Dendritic cell treated with granulocyte-macrophage colony-stimulating factor and Interleukin-4, amounts not matched to agents 40 ng/mL and 50 ng/mL, for 4 days (primary cell): ENCODE data around the gene CALN1.

Source experiments
- H3K27ac Mint-ChIP-seq: one replicate; pipeline ENCODE4 v1.8.0; 2022; ENCODE audit warnings: mild to moderate bottlenecking, mixed read lengths
- H3K27me3 Mint-ChIP-seq: one replicate; pipeline ENCODE4 v1.8.0; 2022; ENCODE audit warnings: mild to moderate bottlenecking, mixed read lengths
- H3K36me3 Mint-ChIP-seq: one replicate; pipeline ENCODE4 v1.8.0; 2022; ENCODE audit warnings: low read depth, mixed read lengths
- H3K4me1 Mint-ChIP-seq: one replicate; pipeline ENCODE4 v1.8.0; 2022; ENCODE audit warnings: low read depth, mixed read lengths
- H3K4me3 Mint-ChIP-seq: one replicate; pipeline ENCODE4 v1.8.0; 2022; ENCODE audit warnings: mild to moderate bottlenecking, moderate library complexity, mixed read lengths
- H3K9me3 Mint-ChIP-seq: one replicate; pipeline ENCODE4 v1.8.0; 2022; ENCODE audit warnings: mixed read lengths
- intact Hi-C: fragments of 100-400 bp; cut with micrococcal nuclease; formaldehyde crosslinking; loops from one replicate; pipeline ENCODE4 v1.15.0; 2022

CALN1 gene

GRCh38 chr7:72153132-72153512, 259.0 kb downstream of the CALN1 start:
- intact Hi-C loops = no loop called here
- H3K9me3 Mint-ChIP-seq = no peaks in the 10 kb centered on the region
- H3K27me3 Mint-ChIP-seq = no peaks in the 10 kb centered on the region
- no peak overlapping the region for H3K4me3 Mint-ChIP-seq
- no peak overlapping the region for H3K27ac Mint-ChIP-seq
- H3K4me1 Mint-ChIP-seq = no peaks in the 10 kb centered on the region
- no peaks in the 10 kb centered on the region for H3K36me3 Mint-ChIP-seq

GRCh38 chr7:72152161-72153131, 259.7 kb downstream of the CALN1 start:
- Mint-ChIP-seq H3K27ac (no peak overlapping the region), H3K9me3 (no peaks in the 10 kb centered on the region), H3K4me3 (no peak overlapping the region), H3K4me1 (no peaks in the 10 kb centered on the region), H3K36me3 (no peaks in the 10 kb centered on the region), H3K27me3 (no peaks in the 10 kb centered on the region)
- intact Hi-C loops = no loop called here

- H3K4me3 Mint-ChIP-seq = no peak overlapping the region
- H3K27ac Mint-ChIP-seq = no peak overlapping the region
- no peaks in the 10 kb centered on the region for H3K27me3 Mint-ChIP-seq
- H3K36me3 Mint-ChIP-seq = no peaks in the 10 kb centered on the region
- no peaks in the 10 kb centered on the region for H3K4me1 Mint-ChIP-seq
- intact Hi-C loops = no loop called here
- peaks cover 60% of the 10 kb centered on the region for H3K9me3 Mint-ChIP-seq
These were observed 271.6 kb downstream of the CALN1 start for GRCh38 chr7:72140566-72140965.

GRCh38 chr7:72127136-72127535, 285.0 kb downstream of the CALN1 start:
- Mint-ChIP-seq H3K9me3 (peaks cover 33% of the 10 kb centered on the region), H3K27me3 (no peaks in the 10 kb centered on the region), H3K4me3 (no peak overlapping the region), H3K36me3 (no peaks in the 10 kb centered on the region), H3K4me1 (no peaks in the 10 kb centered on the region), H3K27ac (no peak overlapping the region)
- intact Hi-C loops = no loop called here

GRCh38 chr7:72123913-72124312, 288.2 kb downstream of the CALN1 start:
- intact Hi-C loops = no loop called here
- Mint-ChIP-seq H3K4me1 (no peaks in the 10 kb centered on the region), H3K4me3 (no peak overlapping the region), H3K9me3 (peaks cover 9% of the 10 kb centered on the region), H3K27me3 (no peaks in the 10 kb centered on the region), H3K27ac (no peak overlapping the region), H3K36me3 (no peaks in the 10 kb centered on the region)

- no peaks in the 10 kb centered on the region for H3K9me3 Mint-ChIP-seq
- no peak overlapping the region for H3K4me3 Mint-ChIP-seq
- no peaks in the 10 kb centered on the region for H3K27me3 Mint-ChIP-seq
- intact Hi-C loops = no loop called here
- no peaks in the 10 kb centered on the region for H3K36me3 Mint-ChIP-seq
- no peak overlapping the region for H3K27ac Mint-ChIP-seq
- H3K4me1 Mint-ChIP-seq = no peaks in the 10 kb centered on the region
These were observed 293.8 kb downstream of the CALN1 start for GRCh38 chr7:72118366-72118765.

- Mint-ChIP-seq H3K27ac (no peak overlapping the region), H3K36me3 (no peaks in the 10 kb centered on the region)
These were observed 298.0 kb downstream of the CALN1 start for GRCh38 chr7:72114129-72114528.

GRCh38 chr7:72112992-72113391, 299.1 kb downstream of the CALN1 start:
- H3K36me3 Mint-ChIP-seq = no peaks in the 10 kb centered on the region

More at GRCh38 chr7:72114129-72114528, 298.0 kb downstream of the CALN1 start:
- H3K9me3 Mint-ChIP-seq = no peaks in the 10 kb centered on the region
- H3K4me3 Mint-ChIP-seq = no peak overlapping the region
- intact Hi-C loops = no loop called here
- no peaks in the 10 kb centered on the region for H3K27me3 Mint-ChIP-seq
- H3K4me1 Mint-ChIP-seq = no peaks in the 10 kb centered on the region

GRCh38 chr7:72112530-72112929, 299.6 kb downstream of the CALN1 start:
- H3K9me3 Mint-ChIP-seq = peaks cover 14% of the 10 kb centered on the region
- no peak overlapping the region for H3K27ac Mint-ChIP-seq
- H3K4me1 Mint-ChIP-seq = no peaks in the 10 kb centered on the region
- H3K36me3 Mint-ChIP-seq = no peaks in the 10 kb centered on the region
- no peak overlapping the region for H3K4me3 Mint-ChIP-seq
- intact Hi-C loops = no loop called here
- H3K27me3 Mint-ChIP-seq = no peaks in the 10 kb centered on the region

More at GRCh38 chr7:72112992-72113391, 299.1 kb downstream of the CALN1 start:
- no peak overlapping the region for H3K4me3 Mint-ChIP-seq
- intact Hi-C loops = no loop called here
- peaks cover 10% of the 10 kb centered on the region for H3K9me3 Mint-ChIP-seq
- no peaks in the 10 kb centered on the region for H3K4me1 Mint-ChIP-seq
- H3K27me3 Mint-ChIP-seq = no peaks in the 10 kb centered on the region
- no peak overlapping the region for H3K27ac Mint-ChIP-seq

GRCh38 chr7:72111086-72111485, 301.1 kb downstream of the CALN1 start:
- no peak overlapping the region for H3K27ac Mint-ChIP-seq
- peaks cover 24% of the 10 kb centered on the region for H3K9me3 Mint-ChIP-seq
- no peaks in the 10 kb centered on the region for H3K4me1 Mint-ChIP-seq
- intact Hi-C loops = no loop called here
- H3K36me3 Mint-ChIP-seq = no peaks in the 10 kb centered on the region
- H3K4me3 Mint-ChIP-seq = no peak overlapping the region
- no peaks in the 10 kb centered on the region for H3K27me3 Mint-ChIP-seq

GRCh38 chr7:72109566-72109965, 302.6 kb downstream of the CALN1 start:
- no peaks in the 10 kb centered on the region for H3K4me1 Mint-ChIP-seq
- intact Hi-C loops = no loop called here
- H3K27me3 Mint-ChIP-seq = no peaks in the 10 kb centered on the region
- H3K9me3 Mint-ChIP-seq = peaks cover 27% of the 10 kb centered on the region
- no peak overlapping the region for H3K4me3 Mint-ChIP-seq
- H3K36me3 Mint-ChIP-seq = no peaks in the 10 kb centered on the region
- no peak overlapping the region for H3K27ac Mint-ChIP-seq

GRCh38 chr7:72106405-72106804, 305.7 kb downstream of the CALN1 start:
- Mint-ChIP-seq H3K9me3 (peaks cover 27% of the 10 kb centered on the region), H3K4me3 (no peak overlapping the region), H3K27me3 (no peaks in the 10 kb centered on the region), H3K36me3 (no peaks in the 10 kb centered on the region), H3K4me1 (peaks cover 10% of the 10 kb centered on the region), H3K27ac (no peak overlapping the region)
- intact Hi-C loops = no loop called here

GRCh38 chr7:72101444-72101843, 310.7 kb downstream of the CALN1 start:
- Mint-ChIP-seq H3K4me3 (no peak overlapping the region), H3K4me1 (peaks cover 10% of the 10 kb centered on the region)

GRCh38 chr7:72099784-72100183, 312.4 kb downstream of the CALN1 start:
- peaks cover 10% of the 10 kb centered on the region for H3K4me1 Mint-ChIP-seq
- no peaks in the 10 kb centered on the region for H3K9me3 Mint-ChIP-seq
- H3K4me3 Mint-ChIP-seq = no peak overlapping the region
- no peaks in the 10 kb centered on the region for H3K36me3 Mint-ChIP-seq
- intact Hi-C loops = no loop called here
- no peak overlapping the region for H3K27ac Mint-ChIP-seq
- H3K27me3 Mint-ChIP-seq = no peaks in the 10 kb centered on the region

More at GRCh38 chr7:72101444-72101843, 310.7 kb downstream of the CALN1 start:
- intact Hi-C loops = no loop called here
- peaks cover 7% of the 10 kb centered on the region for H3K9me3 Mint-ChIP-seq
- H3K36me3 Mint-ChIP-seq = no peaks in the 10 kb centered on the region
- no peaks in the 10 kb centered on the region for H3K27me3 Mint-ChIP-seq
- H3K27ac Mint-ChIP-seq = no peak overlapping the region
